PC-3 (cell line): ENCODE measurements around the gene PLSCR4. TPM values are rescaled to one million over a fixed set of nuclear protein-coding genes. Genes with fewer than 3 reads are reported as not detected.
A peak's percentile ranks its signal among the peaks of the same experiment; 100 is the strongest.

ENCODE experiments used
- ATAC-seq: fragments of 200-7000 bp; cut with Tn5 transposase; 2 replicates; pipeline ENCODE4 v1.9.1; 2020; ENCODE audit warnings: mild to moderate bottlenecking, moderate library complexity
- BruUV-seq: library from RNA; stranded (reverse); fragments of 400-500 nt; replicated peaks from 2 replicates; lab custom pipeline; 2021; lab: Mats Ljungman, UMichigan
- CTCF ChIA-PET: fragments of 300-600 bp; sonication (Branson Sonifier 250); formaldehyde crosslinking; loops from one replicate; lab custom pipeline; 2022; ENCODE audit warnings: antibody characterized with exemption; lab: Charles Lee
- POLR2A ChIA-PET: fragments of 300-600 bp; sonication (Branson Sonifier 250); formaldehyde crosslinking; loops from one replicate; lab custom pipeline; 2022; ENCODE audit warnings: antibody characterized with exemption; ENCODE audit not compliant: unreplicated experiment; lab: Charles Lee
- DNase-seq: peaks from one replicate; pipeline ENCODE4 v3.0.0-alpha.2; 2015
- H2AFZ ChIP-seq: fragments of 300-600 bp; sonication (generic); 2 replicates; pipeline ENCODE4 v1.6.0; 2016; ENCODE audit warnings: antibody characterized with exemption, low read length
- H3F3A ChIP-seq: fragments of 300-600 bp; sonication (generic); one replicate; pipeline ENCODE4 v1.6.0; 2017; ENCODE audit warnings: antibody characterized with exemption, low read length, control low read depth, mild to moderate bottlenecking; ENCODE audit not compliant: unreplicated experiment
- H3K27ac ChIP-seq: fragments of 300-600 bp; sonication (generic); 2 replicates; pipeline ENCODE4 v1.5.1; 2016; ENCODE audit warnings: mild to moderate bottlenecking, low read length
- H3K27me3 ChIP-seq: fragments of 300-600 bp; sonication (generic); 2 replicates; pipeline ENCODE4 v1.6.1; 2016; ENCODE audit warnings: low read length, mixed read lengths
- H3K36me3 ChIP-seq: fragments of 300-600 bp; sonication (generic); 2 replicates; pipeline ENCODE4 v1.6.1; 2016; ENCODE audit warnings: low read depth, mixed run types, low read length, mixed read lengths
- H3K4me1 ChIP-seq: fragments of 300-600 bp; sonication (generic); 2 replicates; pipeline ENCODE4 v1.5.1; 2016; ENCODE audit warnings: low read length; ENCODE audit not compliant: insufficient read depth
- H3K4me2 ChIP-seq: fragments of 300-600 bp; sonication (generic); 2 replicates; pipeline ENCODE4 v1.6.0; 2016; ENCODE audit warnings: low read length
- H3K4me3 ChIP-seq: fragments of 300-600 bp; sonication (generic); 2 replicates; pipeline ENCODE4 v1.5.1; 2016; ENCODE audit warnings: mild to moderate bottlenecking, low read length, mixed read lengths
- H3K79me2 ChIP-seq: fragments of 300-600 bp; sonication (generic); 2 replicates; pipeline ENCODE4 v1.6.1; 2017; ENCODE audit warnings: low read length, mixed read lengths
- H3K9ac ChIP-seq: fragments of 300-600 bp; sonication (generic); 2 replicates; pipeline ENCODE4 v1.6.0; 2016; ENCODE audit warnings: mild to moderate bottlenecking, low read length
- H3K9me2 ChIP-seq: fragments of 300-600 bp; sonication (generic); replicated peaks from 2 replicates; pipeline ENCODE4 v1.6.1; 2016; ENCODE audit warnings: mixed run types, low read length, mixed read lengths
- H3K9me3 ChIP-seq: fragments of 300-600 bp; sonication (generic); 2 replicates; pipeline ENCODE4 v1.6.1; 2016; ENCODE audit warnings: low read length, mixed read lengths
- H4K20me1 ChIP-seq: fragments of 300-600 bp; sonication (generic); 2 replicates; pipeline ENCODE4 v1.6.1; 2016; ENCODE audit warnings: low read length, mixed read lengths
- CTCF ChIP-seq: fragments of 300-600 bp; sonication (generic); conservative IDR thresholded peaks from 2 replicates; pipeline ENCODE4 v1.5.1; 2017; ENCODE audit warnings: antibody characterized with exemption, low read depth, mild to moderate bottlenecking, low read length
- EZH2 ChIP-seq: fragments of 300-600 bp; sonication (generic); IDR thresholded peaks from one replicate; pipeline ENCODE4 v1.6.1; 2017; ENCODE audit warnings: antibody characterized with exemption, mild to moderate bottlenecking, low read length; ENCODE audit not compliant: unreplicated experiment
- EZH2phosphoT487 ChIP-seq: fragments of 300-600 bp; sonication (generic); IDR thresholded peaks from 2 replicates; pipeline ENCODE4 v1.6.1; 2018; ENCODE audit warnings: mild to moderate bottlenecking, antibody characterized with exemption, low read length, borderline replicate concordance
- intact Hi-C: fragments of 100-400 bp; cut with micrococcal nuclease; formaldehyde crosslinking; loops from 2 replicates; pipeline ENCODE4 v1.9.0; 2023
- total RNA-seq: library from RNA; depleted of rRNA; stranded (reverse); fragments of >200 nt; gene quantifications from 2 replicates; pipeline ENCODE4 v1.2.3, GENCODE V29; 2014

Gene PLSCR4
- total RNA-seq, 1 experiment from 2014 or later: 0.84 TPM

- DNase-seq (no peak), ATAC-seq (no peak)
- no peaks in the 10 kb centered on the region for H3F3A ChIP-seq
- BruUV-seq: no TSS peak
- H3K4me3 ChIP-seq: no peak overlapping the region
- H3K79me2 ChIP-seq: no peaks in the 10 kb centered on the region
- ChIA-PET POLR2A (no interaction called here), CTCF (no interaction called here)
- intact Hi-C loops: no loop called here
- H2AFZ ChIP-seq: no peak overlapping the region
- peaks cover 10% of the 10 kb centered on the region for H3K4me1 ChIP-seq
- H3K9me2 ChIP-seq: no peaks in the 10 kb centered on the region
- H3K36me3 ChIP-seq: no peaks in the 10 kb centered on the region
- TF ChIP-seq EZH2phosphoT487 (no peak), CTCF (no peak), EZH2 (no peak)
- H3K27ac ChIP-seq: no peak overlapping the region
- no peak overlapping the region for H3K9ac ChIP-seq
- no peaks in the 10 kb centered on the region for H3K9me3 ChIP-seq
- no peak overlapping the region for H3K4me2 ChIP-seq
- H3K27me3 ChIP-seq: no peaks in the 10 kb centered on the region
- no peaks in the 10 kb centered on the region for H4K20me1 ChIP-seq
Measured at GRCh38 chr3:146178006-146178689, 72.8 kb downstream of the PLSCR4 start.

GRCh38 chr3:146177519-146177918 lies 73.4 kb downstream of the PLSCR4 start:
- H3K9me2 ChIP-seq: no peaks in the 10 kb centered on the region
- no peak overlapping the region for H3K27ac ChIP-seq
- H2AFZ ChIP-seq: peak overlapping the region; percentile 33
- peak; percentile 18; the same call in 1 of the 2 replicates for ATAC-seq
- no peak overlapping the region for H3K9ac ChIP-seq
- intact Hi-C loops: no loop called here
- H3K79me2 ChIP-seq: no peaks in the 10 kb centered on the region
- peak overlapping the region; percentile 30 for H3K4me2 ChIP-seq
- no peak overlapping the region for H3K4me3 ChIP-seq
- H3K36me3 ChIP-seq: no peaks in the 10 kb centered on the region
- ChIA-PET CTCF (no interaction called here), POLR2A (no interaction called here)
- no TSS peak for BruUV-seq
- no peak for DNase-seq
- peaks cover 14% of the 10 kb centered on the region for H3K4me1 ChIP-seq
- no peaks in the 10 kb centered on the region for H3F3A ChIP-seq
- no peaks in the 10 kb centered on the region for H3K9me3 ChIP-seq
- TF ChIP-seq EZH2phosphoT487 (no peak), CTCF (no peak), EZH2 (no peak)
- H3K27me3 ChIP-seq: no peaks in the 10 kb centered on the region
- H4K20me1 ChIP-seq: no peaks in the 10 kb centered on the region

GRCh38 chr3:146177072-146177471 lies 73.8 kb downstream of the PLSCR4 start:
- Histone ChIP-seq H3K9me2 (no peaks in the 10 kb centered on the region), H3K4me1 (peaks cover 14% of the 10 kb centered on the region), H3K27ac (no peak overlapping the region), H3K36me3 (no peaks in the 10 kb centered on the region), H3K79me2 (no peaks in the 10 kb centered on the region), H3F3A (no peaks in the 10 kb centered on the region), H4K20me1 (no peaks in the 10 kb centered on the region), H3K9me3 (no peaks in the 10 kb centered on the region), H3K4me3 (no peak overlapping the region), H3K27me3 (no peaks in the 10 kb centered on the region), H3K9ac (no peak overlapping the region), H2AFZ (peak overlapping the region; percentile 33), H3K4me2 (peak overlapping the region; percentile 30)
- DNase-seq (peak; percentile 59), ATAC-seq (peak; percentile 65)
- intact Hi-C loops: no loop called here
- no TSS peak for BruUV-seq
- TF ChIP-seq EZH2 (no peak), EZH2phosphoT487 (no peak), CTCF (no peak)
- ChIA-PET POLR2A (no interaction called here), CTCF (no interaction called here)
